Measurements from ENCODE around the gene LRBA. TPM values are rescaled to one million over a fixed set of nuclear protein-coding genes. Genes with fewer than 3 reads are reported as not detected.

LRBA gene
- total and polyA plus RNA-seq, 4 donors: 8.2 to 69.8 (median 32.8) TPM

DNA sequence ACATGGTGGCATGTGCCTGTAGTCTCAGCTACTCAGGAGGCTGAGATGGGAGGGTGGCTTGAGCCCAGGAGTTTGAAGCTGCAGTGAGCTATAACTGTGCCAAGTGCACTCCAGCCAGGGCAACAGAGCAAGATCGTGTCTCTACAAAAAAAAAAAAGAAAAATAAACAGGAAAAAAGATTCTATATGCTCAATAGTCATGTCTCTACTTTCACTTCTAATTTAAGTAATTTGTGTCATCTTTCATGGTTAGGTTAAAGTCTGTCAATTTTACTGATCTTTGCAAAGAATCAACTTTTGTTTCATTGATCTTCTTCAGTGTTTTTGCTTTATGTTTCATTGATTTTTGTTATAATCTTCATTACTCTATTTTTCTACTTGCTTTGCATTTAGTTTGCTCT, 539.3 kb downstream of the LRBA start:
- Histone ChIP-seq H3K27me3 (ENCODE audit: control insufficient read depth in 4 of 4, insufficient read depth in 4 of 4, low read length in 3 of 4) (no peaks in the 10 kb centered on the region), H3K27ac (ENCODE audit: low read depth in 1 of 2, low read length in 2 of 2) (no peak overlapping the region), H3K4me3 (ENCODE audit: low read depth in 1 of 3, low read length in 3 of 3) (no peak overlapping the region), H3K36me3 (ENCODE audit: control insufficient read depth in 4 of 4, insufficient read depth in 3 of 4, low read depth in 1 of 4, low read length in 3 of 4) (no peaks in the 10 kb centered on the region), H3K9ac (ENCODE audit: low read depth in 1 of 2, low read length in 2 of 2) (no peak overlapping the region), H3K9me3 (ENCODE audit: control insufficient read depth in 4 of 4, low read length in 3 of 4) (no peaks in the 10 kb centered on the region), H3K4me1 (ENCODE audit: control insufficient read depth in 4 of 4, insufficient read depth in 4 of 4, low read length in 3 of 4) (no peaks in the 10 kb centered on the region)
- WGBS: 66% methylated on average over 1 of the region's 1 CpG
- no peak for TF ChIP-seq GABPA (IDR thresholded peaks at IDR 0.05 in 1 of 2, conservative IDR thresholded peaks at IDR 0.05 in 1 of 2)
- TF ChIP-seq, protein P1, sequence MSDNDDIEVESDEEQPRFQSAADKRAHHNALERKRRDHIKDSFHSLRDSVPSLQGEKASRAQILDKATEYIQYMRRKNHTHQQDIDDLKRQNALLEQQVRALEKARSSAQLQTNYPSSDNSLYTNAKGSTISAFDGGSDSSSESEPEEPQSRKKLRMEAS (IDR thresholded peaks at IDR 0.05): no peak
- no peak for TF ChIP-seq FOXA2 (IDR thresholded peaks at IDR 0.05)
- TF ChIP-seq RAD21 (IDR thresholded peaks at IDR 0.05): no peak
- TF ChIP-seq, protein P2, sequence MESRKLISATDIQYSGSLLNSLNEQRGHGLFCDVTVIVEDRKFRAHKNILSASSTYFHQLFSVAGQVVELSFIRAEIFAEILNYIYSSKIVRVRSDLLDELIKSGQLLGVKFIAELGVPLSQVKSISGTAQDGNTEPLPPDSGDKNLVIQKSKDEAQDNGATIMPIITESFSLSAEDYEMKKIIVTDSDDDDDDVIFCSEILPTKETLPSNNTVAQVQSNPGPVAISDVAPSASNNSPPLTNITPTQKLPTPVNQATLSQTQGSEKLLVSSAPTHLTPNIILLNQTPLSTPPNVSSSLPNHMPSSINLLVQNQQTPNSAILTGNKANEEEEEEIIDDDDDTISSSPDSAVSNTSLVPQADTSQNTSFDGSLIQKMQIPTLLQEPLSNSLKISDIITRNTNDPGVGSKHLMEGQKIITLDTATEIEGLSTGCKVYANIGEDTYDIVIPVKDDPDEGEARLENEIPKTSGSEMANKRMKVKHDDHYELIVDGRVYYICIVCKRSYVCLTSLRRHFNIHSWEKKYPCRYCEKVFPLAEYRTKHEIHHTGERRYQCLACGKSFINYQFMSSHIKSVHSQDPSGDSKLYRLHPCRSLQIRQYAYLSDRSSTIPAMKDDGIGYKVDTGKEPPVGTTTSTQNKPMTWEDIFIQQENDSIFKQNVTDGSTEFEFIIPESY (IDR thresholded peaks at IDR 0.05): no peak
- no peak for TF ChIP-seq JUND (IDR thresholded peaks at IDR 0.05)
- TF ChIP-seq, protein P3, sequence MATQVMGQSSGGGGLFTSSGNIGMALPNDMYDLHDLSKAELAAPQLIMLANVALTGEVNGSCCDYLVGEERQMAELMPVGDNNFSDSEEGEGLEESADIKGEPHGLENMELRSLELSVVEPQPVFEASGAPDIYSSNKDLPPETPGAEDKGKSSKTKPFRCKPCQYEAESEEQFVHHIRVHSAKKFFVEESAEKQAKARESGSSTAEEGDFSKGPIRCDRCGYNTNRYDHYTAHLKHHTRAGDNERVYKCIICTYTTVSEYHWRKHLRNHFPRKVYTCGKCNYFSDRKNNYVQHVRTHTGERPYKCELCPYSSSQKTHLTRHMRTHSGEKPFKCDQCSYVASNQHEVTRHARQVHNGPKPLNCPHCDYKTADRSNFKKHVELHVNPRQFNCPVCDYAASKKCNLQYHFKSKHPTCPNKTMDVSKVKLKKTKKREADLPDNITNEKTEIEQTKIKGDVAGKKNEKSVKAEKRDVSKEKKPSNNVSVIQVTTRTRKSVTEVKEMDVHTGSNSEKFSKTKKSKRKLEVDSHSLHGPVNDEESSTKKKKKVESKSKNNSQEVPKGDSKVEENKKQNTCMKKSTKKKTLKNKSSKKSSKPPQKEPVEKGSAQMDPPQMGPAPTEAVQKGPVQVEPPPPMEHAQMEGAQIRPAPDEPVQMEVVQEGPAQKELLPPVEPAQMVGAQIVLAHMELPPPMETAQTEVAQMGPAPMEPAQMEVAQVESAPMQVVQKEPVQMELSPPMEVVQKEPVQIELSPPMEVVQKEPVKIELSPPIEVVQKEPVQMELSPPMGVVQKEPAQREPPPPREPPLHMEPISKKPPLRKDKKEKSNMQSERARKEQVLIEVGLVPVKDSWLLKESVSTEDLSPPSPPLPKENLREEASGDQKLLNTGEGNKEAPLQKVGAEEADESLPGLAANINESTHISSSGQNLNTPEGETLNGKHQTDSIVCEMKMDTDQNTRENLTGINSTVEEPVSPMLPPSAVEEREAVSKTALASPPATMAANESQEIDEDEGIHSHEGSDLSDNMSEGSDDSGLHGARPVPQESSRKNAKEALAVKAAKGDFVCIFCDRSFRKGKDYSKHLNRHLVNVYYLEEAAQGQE (IDR thresholded peaks at IDR 0.05): no peak
- TF ChIP-seq NR2F2 (IDR thresholded peaks at IDR 0.05): no peak
- no peak for TF ChIP-seq RXRA (IDR thresholded peaks at IDR 0.05)
- TF ChIP-seq SP1 (IDR thresholded peaks at IDR 0.05): no peak
- TF ChIP-seq EGR1 (IDR thresholded peaks at IDR 0.05; ENCODE audit: low read depth in 2 of 2): no peak
- no peak for TF ChIP-seq HNF4G (IDR thresholded peaks at IDR 0.05)
- TF ChIP-seq FOXA1 (IDR thresholded peaks at IDR 0.05): no peak
- no peak for DNase-seq (ENCODE audit: low spot score)

DNA sequence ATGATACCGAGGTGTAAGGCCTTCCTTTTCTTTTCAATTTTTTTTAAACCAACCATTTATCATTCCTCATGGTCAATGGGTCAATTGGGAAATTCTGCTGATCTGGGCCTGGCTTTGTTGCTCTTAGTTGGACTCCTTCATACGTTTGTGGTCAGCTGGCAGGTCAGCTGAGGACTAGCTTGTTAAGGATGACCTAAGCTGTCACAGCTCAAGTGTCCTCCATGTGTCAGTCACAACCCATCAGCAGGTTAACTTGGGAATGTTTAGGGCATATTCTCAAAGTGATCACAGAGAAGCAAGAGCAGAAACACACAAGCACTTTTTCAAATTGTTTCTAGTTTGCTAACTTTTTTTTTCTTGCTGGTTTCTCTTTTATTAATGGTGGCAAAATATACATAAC, 550.6 kb downstream of the LRBA start:
- no peak overlapping the region for H3K4me3 ChIP-seq (ENCODE audit: low read depth in 1 of 3, low read length in 3 of 3)

More for the DNA sequence above, 550.6 kb downstream of the LRBA start:
- no peak for DNase-seq (ENCODE audit: low spot score)
- Histone ChIP-seq H3K9me3 (ENCODE audit: control insufficient read depth in 4 of 4, low read length in 3 of 4) (no peaks in the 10 kb centered on the region), H3K27me3 (ENCODE audit: control insufficient read depth in 4 of 4, insufficient read depth in 4 of 4, low read length in 3 of 4) (no peaks in the 10 kb centered on the region), H3K36me3 (ENCODE audit: control insufficient read depth in 4 of 4, insufficient read depth in 3 of 4, low read depth in 1 of 4, low read length in 3 of 4) (no peaks in the 10 kb centered on the region), H3K27ac (ENCODE audit: low read depth in 1 of 2, low read length in 2 of 2) (no peak overlapping the region), H3K9ac (ENCODE audit: low read depth in 1 of 2, low read length in 2 of 2) (no peak overlapping the region), H3K4me1 (ENCODE audit: control insufficient read depth in 4 of 4, insufficient read depth in 4 of 4, low read length in 3 of 4) (no peaks in the 10 kb centered on the region)
- 85% methylated on average over 2 of the region's 2 CpGs for WGBS
- TF ChIP-seq RAD21 (IDR thresholded peaks at IDR 0.05) (no peak), TAF1 (conservative IDR thresholded peaks at IDR 0.05) (no peak), EGR1 (IDR thresholded peaks at IDR 0.05; ENCODE audit: low read depth in 2 of 2) (no peak), GABPA (IDR thresholded peaks at IDR 0.05 in 1 of 2, conservative IDR thresholded peaks at IDR 0.05 in 1 of 2) (no peak), YY1 (IDR thresholded peaks at IDR 0.05) (no peak), NR2F2 (IDR thresholded peaks at IDR 0.05) (no peak), SP1 (IDR thresholded peaks at IDR 0.05) (no peak), FOXA1 (IDR thresholded peaks at IDR 0.05) (no peak), RXRA (IDR thresholded peaks at IDR 0.05) (no peak), HNF4A (conservative IDR thresholded peaks at IDR 0.05) (no peak)
- TF ChIP-seq, protein P4, sequence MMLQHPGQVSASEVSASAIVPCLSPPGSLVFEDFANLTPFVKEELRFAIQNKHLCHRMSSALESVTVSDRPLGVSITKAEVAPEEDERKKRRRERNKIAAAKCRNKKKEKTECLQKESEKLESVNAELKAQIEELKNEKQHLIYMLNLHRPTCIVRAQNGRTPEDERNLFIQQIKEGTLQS (IDR thresholded peaks at IDR 0.05): no peak
- TF ChIP-seq, protein P3 (IDR thresholded peaks at IDR 0.05): no peak
- TF ChIP-seq, protein P1 (IDR thresholded peaks at IDR 0.05): no peak
- TF ChIP-seq, protein P5, sequence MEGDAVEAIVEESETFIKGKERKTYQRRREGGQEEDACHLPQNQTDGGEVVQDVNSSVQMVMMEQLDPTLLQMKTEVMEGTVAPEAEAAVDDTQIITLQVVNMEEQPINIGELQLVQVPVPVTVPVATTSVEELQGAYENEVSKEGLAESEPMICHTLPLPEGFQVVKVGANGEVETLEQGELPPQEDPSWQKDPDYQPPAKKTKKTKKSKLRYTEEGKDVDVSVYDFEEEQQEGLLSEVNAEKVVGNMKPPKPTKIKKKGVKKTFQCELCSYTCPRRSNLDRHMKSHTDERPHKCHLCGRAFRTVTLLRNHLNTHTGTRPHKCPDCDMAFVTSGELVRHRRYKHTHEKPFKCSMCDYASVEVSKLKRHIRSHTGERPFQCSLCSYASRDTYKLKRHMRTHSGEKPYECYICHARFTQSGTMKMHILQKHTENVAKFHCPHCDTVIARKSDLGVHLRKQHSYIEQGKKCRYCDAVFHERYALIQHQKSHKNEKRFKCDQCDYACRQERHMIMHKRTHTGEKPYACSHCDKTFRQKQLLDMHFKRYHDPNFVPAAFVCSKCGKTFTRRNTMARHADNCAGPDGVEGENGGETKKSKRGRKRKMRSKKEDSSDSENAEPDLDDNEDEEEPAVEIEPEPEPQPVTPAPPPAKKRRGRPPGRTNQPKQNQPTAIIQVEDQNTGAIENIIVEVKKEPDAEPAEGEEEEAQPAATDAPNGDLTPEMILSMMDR (IDR thresholded peaks at IDR 0.05; ENCODE audit: low read depth, low read length, missing input control): no peak

All from liver (tissue), 9 donors.